SK-N-SH (cell line): Measurements from ENCODE around the gene LTBP1. TPM values are rescaled to one million over a fixed set of nuclear protein-coding genes. Genes with fewer than 3 reads are reported as not detected.

Source experiments
- CTCF ChIA-PET: fragments of 300-600, 350-600 bp; formaldehyde crosslinking; extraction: SDS; loops from one replicate; lab custom pipeline; 2021; lab: Yijun Ruan, JAX
- POLR2A ChIA-PET: fragments of 350-600 bp; sonication (Branson Sonifier 250); formaldehyde crosslinking; extraction: SDS; loops from one replicate; lab custom pipeline; 2020; ENCODE audit warnings: antibody characterized with exemption, inconsistent platforms; lab: Yijun Ruan, JAX
- DNase-seq: peaks from one replicate; pipeline ENCODE4 v3.0.0; 2012
- H2AFZ ChIP-seq: fragments of 200-600 bp; sonication (generic); 2 replicates; pipeline ENCODE4 v1.8.1; 2016; ENCODE audit warnings: antibody characterized with exemption, mild to moderate bottlenecking, low read depth
- H3F3A ChIP-seq: fragments of 200-600 bp; sonication (generic); replicated peaks from 2 replicates; pipeline ENCODE3; 2016; ENCODE audit warnings: antibody characterized with exemption, mild to moderate bottlenecking; ENCODE audit not compliant: insufficient read depth
- H3K27ac ChIP-seq, 2 experiments: fragments of 200-500 bp in 1 of 2; fragments of 200-600 bp in 1 of 2; sonication (Bioruptor generic) in 1 of 2; sonication (generic), shearing (Covaris generic) in 1 of 2; 2 replicates each; pipeline versions ENCODE4 v1.5.1 to v1.6.1; 2014 to 2016; ENCODE audit warnings: low read depth in 2 of 2, inconsistent platforms in 1 of 2, low read length in 1 of 2, mild to moderate bottlenecking in 1 of 2, mixed read lengths in 1 of 2
- H3K27me3 ChIP-seq: fragments of 200-600 bp; sonication (generic), shearing (Covaris generic); 2 replicates; pipeline ENCODE4 v1.6.1; 2016; ENCODE audit warnings: mixed run types; ENCODE audit not compliant: insufficient read depth
- H3K36me3 ChIP-seq, 2 experiments: fragments of 200-500 bp in 1 of 2; fragments of 200-600 bp in 1 of 2; sonication (Bioruptor generic) in 1 of 2; sonication (generic) in 1 of 2; replicated peaks in 1 of 2; 2 replicates each; pipeline versions ENCODE3 to v1.5.1; 2014 to 2016; ENCODE audit warnings: low read length in 1 of 2, mild to moderate bottlenecking in 1 of 2; ENCODE audit not compliant: insufficient read depth in 2 of 2, control insufficient read depth in 1 of 2
- H3K4me1 ChIP-seq, 2 experiments: fragments of 200-500 bp in 1 of 2; fragments of 200-600 bp in 1 of 2; sonication (Bioruptor generic) in 1 of 2; sonication (generic), shearing (Covaris generic) in 1 of 2; 2 replicates each; pipeline versions ENCODE4 v1.5.1 to v1.6.1; 2014 to 2016; ENCODE audit warnings: low read depth in 1 of 2, low read length in 1 of 2, mixed run types in 1 of 2; ENCODE audit not compliant: insufficient read depth in 2 of 2, control insufficient read depth in 1 of 2
- H3K4me2 ChIP-seq: fragments of 200-600 bp; sonication (generic), shearing (Covaris generic); 2 replicates; pipeline ENCODE4 v1.6.1; 2017; ENCODE audit warnings: mixed run types
- H3K4me3 ChIP-seq, 2 experiments: fragments of 200-500 bp in 1 of 2; fragments of 200-600 bp in 1 of 2; sonication (Bioruptor generic) in 1 of 2; sonication (generic), shearing (Covaris generic) in 1 of 2; 2 replicates each; pipeline versions ENCODE4 v1.5.1 to v1.8.1; 2014 to 2016; ENCODE audit warnings: low read depth in 2 of 2, inconsistent platforms in 1 of 2, low read length in 1 of 2, mild to moderate bottlenecking in 1 of 2, mixed read lengths in 1 of 2, moderate library complexity in 1 of 2
- H3K79me2 ChIP-seq: fragments of 200-600 bp; sonication (generic); 2 replicates; pipeline ENCODE4 v1.8.1; 2017; ENCODE audit warnings: mild to moderate bottlenecking; ENCODE audit not compliant: insufficient read depth
- H3K9ac ChIP-seq: fragments of 200-600 bp; sonication (generic); 2 replicates; pipeline ENCODE4 v1.6.1; 2017; ENCODE audit warnings: mixed run types
- H3K9me2 ChIP-seq: fragments of 200-600 bp; sonication (generic); 2 replicates; pipeline ENCODE4 v1.6.1; 2017; ENCODE audit warnings: mixed run types
- H3K9me3 ChIP-seq: fragments of 200-600 bp; sonication (generic); 2 replicates; pipeline ENCODE4 v1.6.1; 2017; ENCODE audit warnings: mixed run types, mild to moderate bottlenecking, moderate library complexity
- H4K20me1 ChIP-seq: fragments of 200-600 bp; sonication (generic); 2 replicates; pipeline ENCODE4 v1.6.1; 2017; ENCODE audit warnings: mild to moderate bottlenecking, mixed run types; ENCODE audit not compliant: insufficient read depth
- CHD2 ChIP-seq: fragments of 150-350 bp; IDR thresholded peaks from 2 replicates; pipeline ENCODE4 v1.6.1; 2018; ENCODE audit warnings: low read length; ENCODE audit not compliant: partially characterized antibody
- ELF1 ChIP-seq: IDR thresholded peaks from 2 replicates; pipeline ENCODE4 v1.4.0; 2012
- EP300 ChIP-seq, 2 experiments: IDR thresholded peaks; 2 replicates each; pipeline versions ENCODE4 v1.4.0 to v1.6.1; 2012; ENCODE audit warnings: borderline replicate concordance in 1 of 2, low read depth in 1 of 2, low read length in 1 of 2
- EZH2phosphoT487 ChIP-seq: fragments of 200-600 bp; sonication (generic); IDR thresholded peaks from 2 replicates; pipeline ENCODE4 v1.6.1; 2017; ENCODE audit warnings: low read depth, mixed run types, mild to moderate bottlenecking, antibody characterized with exemption, moderate library complexity, borderline replicate concordance
- FOSL2 ChIP-seq: IDR thresholded peaks from 2 replicates; pipeline ENCODE4 v1.4.0; 2012; ENCODE audit warnings: low read depth, mild to moderate bottlenecking, moderate library complexity, borderline replicate concordance
- FOXJ3 ChIP-seq: sonication (generic); formaldehyde crosslinking; IDR thresholded peaks from 2 replicates; pipeline ENCODE4 v1.5.1; 2020; ENCODE audit warnings: mild to moderate bottlenecking, missing genetic modification reagents
- FOXM1 ChIP-seq: IDR thresholded peaks from 2 replicates; pipeline ENCODE4 v1.4.0; 2012; ENCODE audit warnings: low read depth, mild to moderate bottlenecking
- GABPA ChIP-seq: IDR thresholded peaks from 2 replicates; pipeline ENCODE4 v1.4.0; 2012; ENCODE audit warnings: low read depth, mild to moderate bottlenecking
- GATA2 ChIP-seq: sonication (generic); formaldehyde crosslinking; IDR thresholded peaks from 2 replicates; pipeline ENCODE4 v1.5.0; 2020; ENCODE audit warnings: mild to moderate bottlenecking, missing genetic modification reagents
- JUND ChIP-seq: IDR thresholded peaks from 2 replicates; pipeline ENCODE4 v1.4.0; 2012
- MEF2A ChIP-seq: IDR thresholded peaks from 2 replicates; pipeline ENCODE4 v1.4.0; 2012; ENCODE audit warnings: low read depth, borderline replicate concordance
- NFIC ChIP-seq: IDR thresholded peaks from 2 replicates; pipeline ENCODE4 v1.4.0; 2012; ENCODE audit warnings: borderline replicate concordance
- NRF1 ChIP-seq: IDR thresholded peaks from 2 replicates; pipeline ENCODE4 v1.6.1; 2012; ENCODE audit warnings: low read depth, mild to moderate bottlenecking, low read length
- POLR2AphosphoS5 ChIP-seq: IDR thresholded peaks from 2 replicates; pipeline ENCODE4 v1.6.1; 2012; ENCODE audit warnings: low read depth, low read length
- RAD21 ChIP-seq: IDR thresholded peaks from 2 replicates; pipeline ENCODE4 v1.6.1; 2012; ENCODE audit warnings: mild to moderate bottlenecking, low read length
- RCOR1 ChIP-seq: fragments of 150-350 bp; IDR thresholded peaks from 2 replicates; pipeline ENCODE4 v1.6.1; 2017; ENCODE audit warnings: antibody characterized with exemption, low read length
- RFX5 ChIP-seq: IDR thresholded peaks from 2 replicates; pipeline ENCODE4 v1.6.1; 2012; ENCODE audit warnings: mild to moderate bottlenecking, improper control_type of control experiment, low read length
- SMC3 ChIP-seq: IDR thresholded peaks from 2 replicates; pipeline ENCODE4 v1.6.1; 2012; ENCODE audit warnings: low read depth, low read length, improper control_type of control experiment
- TAF1 ChIP-seq: IDR thresholded peaks from 2 replicates; pipeline ENCODE4 v1.6.1; 2012; ENCODE audit warnings: low read depth, mild to moderate bottlenecking, low read length, moderate library complexity, borderline replicate concordance
- TCF12 ChIP-seq: IDR thresholded peaks from 2 replicates; pipeline ENCODE4 v1.4.0; 2012
- TEAD4 ChIP-seq: IDR thresholded peaks from 2 replicates; pipeline ENCODE4 v1.4.0; 2012; ENCODE audit warnings: mild to moderate bottlenecking, borderline replicate concordance; ENCODE audit not compliant: insufficient read depth
- YY1 ChIP-seq: IDR thresholded peaks from 2 replicates; pipeline ENCODE4 v1.4.0; 2012; ENCODE audit warnings: low read depth, mild to moderate bottlenecking
- WGBS: methylation state at CpG from one replicate; pipeline ENCODE4 v1.1.6; 2017; ENCODE audit warnings: low lambda C conversion rate; 5-methylcytosine and 5-hydroxymethylcytosine counted together
- polyA plus RNA-seq, 3 experiments: library from polyadenylated mRNA; depleted of rRNA; stranded (reverse); fragments of >200 nt; gene quantifications; 2 replicates each; pipeline ENCODE4 v1.2.3, GENCODE V29; 2012
- TF ChIP-seq, protein P1 (sequence below): IDR thresholded peaks from 2 replicates; pipeline ENCODE4 v1.6.1; 2012; ENCODE audit warnings: mild to moderate bottlenecking, low read depth, low read length, moderate library complexity
- TF ChIP-seq, protein P2 (sequence below): fragments of 200-600 bp; sonication (generic); IDR thresholded peaks from 2 replicates; pipeline ENCODE4 v1.6.1; 2017; ENCODE audit warnings: antibody characterized with exemption, mild to moderate bottlenecking, moderate library complexity
- TF ChIP-seq, protein P3 (sequence below): IDR thresholded peaks from 2 replicates; pipeline ENCODE4; 2012
- TF ChIP-seq, protein P4 (sequence below): IDR thresholded peaks from 2 replicates; pipeline ENCODE4 v1.4.0; 2012; ENCODE audit warnings: low read depth
- TF ChIP-seq, protein P5 (sequence below): fragments of 150-350 bp; IDR thresholded peaks from 2 replicates; pipeline ENCODE4 v1.6.1; 2016; ENCODE audit warnings: mild to moderate bottlenecking, low read depth, low read length

The LTBP1 gene
- polyA plus RNA-seq, 1 of the 3 experiments (the other 2 are of a cell fraction), result 467 TPM

DNA sequence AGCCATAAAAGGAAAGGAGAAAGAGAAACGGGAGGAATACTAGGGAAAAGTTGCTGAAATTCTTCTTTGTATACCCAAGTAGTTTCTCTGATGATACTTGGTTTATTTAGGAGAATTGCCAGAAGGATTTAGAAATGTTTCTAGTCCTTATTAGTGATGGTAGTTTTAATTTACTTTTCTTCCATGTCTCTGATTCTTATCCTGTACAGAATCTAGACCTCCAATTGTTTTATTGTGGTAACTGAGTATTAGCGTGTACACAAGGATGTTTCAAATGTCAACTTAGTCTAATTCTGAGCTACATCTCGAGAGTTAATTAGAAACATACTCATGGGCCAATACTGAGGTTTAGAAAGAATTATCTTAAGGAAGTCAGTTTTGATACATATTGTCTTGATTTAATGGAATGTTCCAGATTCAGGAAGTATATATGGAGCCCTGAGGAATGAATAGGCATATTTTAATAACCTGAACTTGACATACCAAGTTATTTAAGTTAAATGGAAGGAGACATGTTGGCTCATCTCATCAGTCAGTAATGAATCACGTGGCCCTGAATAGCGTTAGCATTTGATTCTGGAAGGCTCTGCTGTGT, 219.6 kb downstream of the LTBP1 start:
- Histone ChIP-seq H3K4me3 (no peak overlapping the region), H3K4me1 (peaks cover 0 to 30% of the 10 kb centered on the region in 2 experiments; a peak in 2 of 4 replicates), H3K36me3 (peaks cover 4 to 32% of the 10 kb centered on the region in 2 experiments), H4K20me1 (no peaks in the 10 kb centered on the region), H3K79me2 (peaks cover 73% of the 10 kb centered on the region), H3K9me3 (no peaks in the 10 kb centered on the region), H3K27me3 (no peaks in the 10 kb centered on the region), H3K4me2 (peak overlapping the region; percentile 26), H2AFZ (no peak overlapping the region), H3K27ac (peak overlapping the region; percentile 53 to 84; a peak in 3 of 4 replicates), H3K9me2 (no peaks in the 10 kb centered on the region), H3K9ac (peak overlapping the region; percentile 29; the same call in 1 of the 2 replicates), H3F3A (peaks cover 46% of the 10 kb centered on the region)
- CTCF ChIA-PET, result interaction anchor here (1.1 kb wide), 1 partner anchor 48 kb away, joined by 3 read pairs; no protein-coding TSS in a partner anchor
- DNase-seq, result no peak
- POLR2A ChIA-PET, result no interaction called here
- 17% methylated on average over 5 of the region's 5 CpGs for WGBS
- TF ChIP-seq JUND, result peak; percentile 77
- peak; percentile 96 for TF ChIP-seq FOXM1
- TF ChIP-seq MEF2A, result peak; percentile 56; the same call in 1 of the 2 replicates
- TF ChIP-seq, protein P1, sequence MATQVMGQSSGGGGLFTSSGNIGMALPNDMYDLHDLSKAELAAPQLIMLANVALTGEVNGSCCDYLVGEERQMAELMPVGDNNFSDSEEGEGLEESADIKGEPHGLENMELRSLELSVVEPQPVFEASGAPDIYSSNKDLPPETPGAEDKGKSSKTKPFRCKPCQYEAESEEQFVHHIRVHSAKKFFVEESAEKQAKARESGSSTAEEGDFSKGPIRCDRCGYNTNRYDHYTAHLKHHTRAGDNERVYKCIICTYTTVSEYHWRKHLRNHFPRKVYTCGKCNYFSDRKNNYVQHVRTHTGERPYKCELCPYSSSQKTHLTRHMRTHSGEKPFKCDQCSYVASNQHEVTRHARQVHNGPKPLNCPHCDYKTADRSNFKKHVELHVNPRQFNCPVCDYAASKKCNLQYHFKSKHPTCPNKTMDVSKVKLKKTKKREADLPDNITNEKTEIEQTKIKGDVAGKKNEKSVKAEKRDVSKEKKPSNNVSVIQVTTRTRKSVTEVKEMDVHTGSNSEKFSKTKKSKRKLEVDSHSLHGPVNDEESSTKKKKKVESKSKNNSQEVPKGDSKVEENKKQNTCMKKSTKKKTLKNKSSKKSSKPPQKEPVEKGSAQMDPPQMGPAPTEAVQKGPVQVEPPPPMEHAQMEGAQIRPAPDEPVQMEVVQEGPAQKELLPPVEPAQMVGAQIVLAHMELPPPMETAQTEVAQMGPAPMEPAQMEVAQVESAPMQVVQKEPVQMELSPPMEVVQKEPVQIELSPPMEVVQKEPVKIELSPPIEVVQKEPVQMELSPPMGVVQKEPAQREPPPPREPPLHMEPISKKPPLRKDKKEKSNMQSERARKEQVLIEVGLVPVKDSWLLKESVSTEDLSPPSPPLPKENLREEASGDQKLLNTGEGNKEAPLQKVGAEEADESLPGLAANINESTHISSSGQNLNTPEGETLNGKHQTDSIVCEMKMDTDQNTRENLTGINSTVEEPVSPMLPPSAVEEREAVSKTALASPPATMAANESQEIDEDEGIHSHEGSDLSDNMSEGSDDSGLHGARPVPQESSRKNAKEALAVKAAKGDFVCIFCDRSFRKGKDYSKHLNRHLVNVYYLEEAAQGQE, result no peak
- TF ChIP-seq FOXJ3 (CRISPR knock-in tag), result no peak
- TF ChIP-seq ELF1, result peak; percentile 67; the same call in 1 of the 2 replicates
- TF ChIP-seq GABPA, result peak; percentile 39; the same call in 1 of the 2 replicates
- TF ChIP-seq RFX5, result no peak
- TF ChIP-seq, protein P2, sequence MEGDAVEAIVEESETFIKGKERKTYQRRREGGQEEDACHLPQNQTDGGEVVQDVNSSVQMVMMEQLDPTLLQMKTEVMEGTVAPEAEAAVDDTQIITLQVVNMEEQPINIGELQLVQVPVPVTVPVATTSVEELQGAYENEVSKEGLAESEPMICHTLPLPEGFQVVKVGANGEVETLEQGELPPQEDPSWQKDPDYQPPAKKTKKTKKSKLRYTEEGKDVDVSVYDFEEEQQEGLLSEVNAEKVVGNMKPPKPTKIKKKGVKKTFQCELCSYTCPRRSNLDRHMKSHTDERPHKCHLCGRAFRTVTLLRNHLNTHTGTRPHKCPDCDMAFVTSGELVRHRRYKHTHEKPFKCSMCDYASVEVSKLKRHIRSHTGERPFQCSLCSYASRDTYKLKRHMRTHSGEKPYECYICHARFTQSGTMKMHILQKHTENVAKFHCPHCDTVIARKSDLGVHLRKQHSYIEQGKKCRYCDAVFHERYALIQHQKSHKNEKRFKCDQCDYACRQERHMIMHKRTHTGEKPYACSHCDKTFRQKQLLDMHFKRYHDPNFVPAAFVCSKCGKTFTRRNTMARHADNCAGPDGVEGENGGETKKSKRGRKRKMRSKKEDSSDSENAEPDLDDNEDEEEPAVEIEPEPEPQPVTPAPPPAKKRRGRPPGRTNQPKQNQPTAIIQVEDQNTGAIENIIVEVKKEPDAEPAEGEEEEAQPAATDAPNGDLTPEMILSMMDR, result no peak
- TF ChIP-seq RCOR1, result no peak
- peak; percentile 79 to 94 for TF ChIP-seq EP300 (IDR thresholded peaks at IDR 0.05; ENCODE audit: borderline replicate concordance in 1 of 2, low read depth in 1 of 2, low read length in 1 of 2)
- TF ChIP-seq EZH2phosphoT487, result peak; percentile 49; the same call in 1 of the 2 replicates
- TF ChIP-seq, protein P3, sequence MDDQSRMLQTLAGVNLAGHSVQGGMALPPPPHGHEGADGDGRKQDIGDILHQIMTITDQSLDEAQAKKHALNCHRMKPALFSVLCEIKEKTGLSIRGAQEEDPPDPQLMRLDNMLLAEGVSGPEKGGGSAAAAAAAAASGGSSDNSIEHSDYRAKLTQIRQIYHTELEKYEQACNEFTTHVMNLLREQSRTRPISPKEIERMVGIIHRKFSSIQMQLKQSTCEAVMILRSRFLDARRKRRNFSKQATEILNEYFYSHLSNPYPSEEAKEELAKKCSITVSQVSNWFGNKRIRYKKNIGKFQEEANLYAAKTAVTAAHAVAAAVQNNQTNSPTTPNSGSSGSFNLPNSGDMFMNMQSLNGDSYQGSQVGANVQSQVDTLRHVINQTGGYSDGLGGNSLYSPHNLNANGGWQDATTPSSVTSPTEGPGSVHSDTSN, result peak; percentile 93
- TF ChIP-seq NFIC, result peak; percentile 86; the same call in 1 of the 2 replicates
- TF ChIP-seq FOSL2, result peak; percentile 44; the same call in 1 of the 2 replicates
- peak; percentile 97 for TF ChIP-seq TEAD4
- TF ChIP-seq CHD2, result no peak
- TF ChIP-seq POLR2AphosphoS5, result peak; percentile 93
- no peak for TF ChIP-seq SMC3
- peak; percentile 100 for TF ChIP-seq TCF12
- TF ChIP-seq, protein P4, sequence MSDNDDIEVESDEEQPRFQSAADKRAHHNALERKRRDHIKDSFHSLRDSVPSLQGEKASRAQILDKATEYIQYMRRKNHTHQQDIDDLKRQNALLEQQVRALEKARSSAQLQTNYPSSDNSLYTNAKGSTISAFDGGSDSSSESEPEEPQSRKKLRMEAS, result peak; percentile 77
- TF ChIP-seq YY1, result peak; percentile 69; the same call in 1 of the 2 replicates
- TF ChIP-seq NRF1, result no peak
- no peak for TF ChIP-seq GATA2 (CRISPR knock-in tag)
- TF ChIP-seq TAF1, result 0 out of 2 replicates have a peak, but pooled peaks have one; percentile 10
- TF ChIP-seq RAD21, result no peak
- TF ChIP-seq, protein P5, sequence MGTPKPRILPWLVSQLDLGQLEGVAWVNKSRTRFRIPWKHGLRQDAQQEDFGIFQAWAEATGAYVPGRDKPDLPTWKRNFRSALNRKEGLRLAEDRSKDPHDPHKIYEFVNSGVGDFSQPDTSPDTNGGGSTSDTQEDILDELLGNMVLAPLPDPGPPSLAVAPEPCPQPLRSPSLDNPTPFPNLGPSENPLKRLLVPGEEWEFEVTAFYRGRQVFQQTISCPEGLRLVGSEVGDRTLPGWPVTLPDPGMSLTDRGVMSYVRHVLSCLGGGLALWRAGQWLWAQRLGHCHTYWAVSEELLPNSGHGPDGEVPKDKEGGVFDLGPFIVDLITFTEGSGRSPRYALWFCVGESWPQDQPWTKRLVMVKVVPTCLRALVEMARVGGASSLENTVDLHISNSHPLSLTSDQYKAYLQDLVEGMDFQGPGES, result no peak
